GM21515 (cell line): ENCODE results near the gene COPS7A.

Experiments
- ATAC-seq: cut with Tn5 transposase; IDR thresholded peaks from one replicate; pipeline ENCODE4 v1.9.1; 2021; ENCODE audit not compliant: unreplicated experiment

COPS7A gene

DNA sequence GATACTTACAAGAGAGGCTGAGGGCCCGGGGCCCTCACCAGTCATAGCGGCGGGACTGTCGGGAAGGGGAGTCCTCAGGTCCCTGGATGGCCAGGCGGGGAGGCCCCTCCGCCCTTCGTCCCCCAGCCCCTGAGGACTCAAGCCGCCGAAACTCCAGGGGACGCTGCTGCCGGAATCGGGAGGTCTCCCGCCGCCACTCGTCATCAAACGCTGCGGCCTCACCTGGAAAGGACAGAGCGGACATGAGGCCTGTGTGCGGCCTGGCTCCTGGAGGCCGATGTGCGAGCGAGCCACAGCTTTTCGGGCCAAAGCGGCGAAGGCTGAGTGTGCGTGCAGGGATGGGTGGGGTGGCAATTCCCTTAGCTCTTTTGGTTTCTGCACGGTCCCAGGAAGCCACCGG, 24.9 kb downstream of the COPS7A start:
- no peak for ATAC-seq

DNA sequence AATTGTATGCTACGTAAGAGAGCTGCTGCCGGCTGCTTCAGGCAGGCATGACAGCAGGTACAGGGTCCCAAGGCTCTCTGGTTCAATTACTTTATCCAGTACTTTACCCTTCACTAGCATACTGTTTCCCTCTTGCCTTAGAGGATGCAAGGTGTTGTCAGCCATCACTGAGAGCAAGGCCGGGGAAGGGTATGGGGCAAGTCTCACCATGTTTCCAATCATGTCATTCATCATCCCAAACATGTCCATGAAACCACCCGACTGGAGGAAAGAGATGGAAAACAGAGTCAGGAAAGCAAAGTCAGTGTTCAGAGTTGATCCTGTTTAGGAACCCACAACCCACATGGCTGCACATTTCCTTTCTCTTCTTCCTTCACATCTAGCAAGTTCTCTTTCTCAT, 26.7 kb downstream of the COPS7A start:
- no peak for ATAC-seq

DNA sequence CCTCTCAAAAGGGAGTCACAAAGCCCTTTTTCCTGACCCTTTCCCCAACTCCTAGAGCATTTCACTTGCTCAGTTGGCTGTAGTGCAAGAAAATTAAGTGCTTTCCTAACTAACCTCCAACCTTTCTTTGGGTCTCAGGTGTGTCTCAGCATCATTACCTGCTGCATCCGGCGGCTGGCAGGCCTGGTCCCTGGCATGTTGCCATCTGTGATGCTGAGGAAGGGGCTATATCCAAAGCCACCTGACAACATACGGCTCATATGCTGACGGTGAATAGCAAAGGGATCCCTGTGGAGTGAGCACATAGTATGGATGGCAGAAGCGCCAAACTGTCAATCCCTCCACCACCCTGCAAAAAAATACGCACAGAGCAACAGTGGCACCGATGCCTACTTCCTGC, 27.9 kb downstream of the COPS7A start:
- no peak for ATAC-seq

DNA sequence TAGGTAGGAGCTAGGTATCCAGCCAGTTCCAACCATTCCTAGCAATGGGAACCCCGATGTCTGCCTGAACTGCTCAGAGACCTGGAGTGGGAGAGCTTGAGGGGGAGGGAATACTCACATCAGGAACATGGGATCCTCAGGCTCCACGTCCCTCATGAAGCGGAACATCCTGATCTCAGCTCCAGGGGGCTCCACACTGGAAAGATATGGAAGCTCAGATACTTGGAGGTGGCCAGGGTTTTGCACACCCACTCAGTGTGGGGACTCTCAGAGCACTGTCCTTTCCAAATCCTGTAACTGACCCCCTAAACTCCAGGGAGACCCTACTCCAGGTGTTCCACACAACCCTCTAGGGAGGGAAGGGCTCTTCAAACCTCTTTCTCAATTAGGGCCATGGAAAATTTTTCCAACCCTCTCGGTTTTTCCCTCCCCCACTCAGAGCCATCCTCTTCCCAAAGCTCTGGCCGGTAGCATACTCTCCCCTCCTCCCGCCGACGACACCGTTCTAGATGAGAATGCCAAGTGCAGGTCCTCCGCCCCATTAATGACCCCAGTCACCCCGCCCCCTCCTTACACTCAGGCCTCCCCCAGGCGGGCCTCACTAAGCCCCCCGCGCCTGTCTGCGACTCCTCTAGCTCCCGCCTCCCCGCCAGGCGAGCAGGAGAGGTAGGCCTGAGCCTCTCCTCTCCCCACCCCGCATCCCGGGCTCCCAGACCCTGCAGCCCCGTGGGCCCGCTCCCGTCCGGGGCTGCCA, 28.5 kb downstream of the COPS7A start:
- peak; percentile 6 for ATAC-seq

DNA sequence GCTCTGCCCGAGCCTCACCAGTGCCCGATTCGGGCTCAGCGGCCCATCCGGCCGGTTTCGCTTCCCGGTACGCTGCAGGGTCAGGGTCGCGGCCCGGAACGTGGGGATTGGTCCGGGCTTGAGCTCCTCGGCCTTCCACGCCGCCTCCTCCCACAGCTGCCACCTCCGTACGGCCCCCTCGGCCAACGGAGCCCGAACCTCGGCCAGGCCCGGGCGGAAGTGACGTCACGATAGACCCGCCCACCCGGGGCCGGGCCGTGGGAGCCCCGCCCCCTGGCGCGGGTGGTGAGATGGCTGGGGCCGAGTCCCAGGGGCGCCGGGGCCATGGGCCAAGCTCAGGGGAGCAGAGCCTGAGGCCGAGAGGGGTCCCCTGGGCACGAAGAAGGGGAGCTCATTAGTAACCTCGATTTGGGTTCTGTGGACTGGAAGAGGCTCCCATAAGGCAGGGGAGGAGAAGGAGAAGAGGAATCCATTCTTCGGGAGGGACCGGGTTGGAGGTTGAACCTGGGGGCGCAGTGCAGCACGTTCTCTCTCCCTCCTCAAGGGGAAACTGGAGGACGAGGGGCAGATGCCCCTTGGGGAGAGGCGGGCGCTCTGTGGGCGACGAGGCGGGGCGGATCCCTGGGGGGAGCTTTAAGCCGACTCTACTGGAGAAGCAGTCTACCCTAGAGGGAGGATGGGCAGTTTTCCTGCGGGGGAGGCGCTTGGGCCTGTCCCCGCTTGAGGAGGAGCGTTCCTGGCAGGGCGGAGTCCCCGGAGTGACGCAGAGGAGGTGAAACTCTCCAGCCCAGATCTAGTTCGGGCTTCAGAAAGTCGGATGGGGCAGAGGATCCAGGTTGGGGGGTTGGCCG, 29.3 kb downstream of the COPS7A start, which contains the start of gene MLF2:
Gene MLF2, minus strand, starts transcription at position 221 of the 851 bp plus-strand sequence. CDS start 807 bp downstream, outside the sequence.
- ATAC-seq, result peak; percentile 85

DNA sequence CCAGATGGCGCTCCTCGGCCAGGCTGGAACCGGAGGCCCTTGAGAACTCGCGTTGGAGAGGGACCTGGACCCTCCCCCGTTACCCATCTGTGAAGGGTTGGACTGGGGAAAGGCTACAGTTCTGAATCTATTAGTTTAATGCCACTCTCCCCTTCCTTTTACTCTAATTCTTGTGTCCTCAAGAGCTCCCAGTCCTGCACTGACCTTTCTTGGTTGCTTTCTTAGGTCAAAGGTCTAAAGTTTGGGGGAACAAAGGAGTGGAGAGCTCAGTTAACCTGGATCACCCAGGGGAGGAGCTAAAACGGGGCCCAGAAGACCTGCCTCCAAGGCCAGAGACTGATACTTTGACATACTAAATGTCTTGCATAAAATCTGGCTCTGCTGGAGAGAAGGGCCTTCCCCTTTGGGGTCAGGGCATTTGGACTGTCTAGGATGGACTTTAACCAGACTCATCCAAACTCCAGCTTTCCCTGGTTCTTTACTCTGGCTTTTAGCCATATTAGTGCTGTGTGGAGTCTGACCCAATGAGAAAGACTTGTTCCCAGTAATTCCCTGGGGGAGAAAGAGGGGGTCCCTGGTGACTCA, 30.0 kb downstream of the COPS7A start:
- ATAC-seq, result no peak

DNA sequence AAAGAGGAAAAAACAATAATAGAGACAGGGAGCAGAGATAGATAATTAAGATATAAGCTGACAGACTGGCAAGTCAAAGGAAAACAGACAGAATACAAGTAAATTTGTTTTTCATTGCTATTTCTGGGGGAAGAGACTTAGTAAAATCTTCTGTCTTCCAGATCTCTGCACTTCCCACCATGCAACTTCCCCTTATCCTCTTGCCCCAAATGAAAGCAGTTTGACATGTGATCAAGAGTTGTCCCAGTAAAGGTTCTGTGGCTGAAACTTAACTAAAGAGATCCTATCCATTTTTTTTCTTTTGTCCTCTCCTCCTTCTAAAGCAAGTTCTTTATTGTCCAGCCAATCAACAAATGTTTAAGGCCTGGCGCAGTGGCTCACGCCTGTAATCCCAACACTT, 30.6 kb downstream of the COPS7A start:
- no peak for ATAC-seq

DNA sequence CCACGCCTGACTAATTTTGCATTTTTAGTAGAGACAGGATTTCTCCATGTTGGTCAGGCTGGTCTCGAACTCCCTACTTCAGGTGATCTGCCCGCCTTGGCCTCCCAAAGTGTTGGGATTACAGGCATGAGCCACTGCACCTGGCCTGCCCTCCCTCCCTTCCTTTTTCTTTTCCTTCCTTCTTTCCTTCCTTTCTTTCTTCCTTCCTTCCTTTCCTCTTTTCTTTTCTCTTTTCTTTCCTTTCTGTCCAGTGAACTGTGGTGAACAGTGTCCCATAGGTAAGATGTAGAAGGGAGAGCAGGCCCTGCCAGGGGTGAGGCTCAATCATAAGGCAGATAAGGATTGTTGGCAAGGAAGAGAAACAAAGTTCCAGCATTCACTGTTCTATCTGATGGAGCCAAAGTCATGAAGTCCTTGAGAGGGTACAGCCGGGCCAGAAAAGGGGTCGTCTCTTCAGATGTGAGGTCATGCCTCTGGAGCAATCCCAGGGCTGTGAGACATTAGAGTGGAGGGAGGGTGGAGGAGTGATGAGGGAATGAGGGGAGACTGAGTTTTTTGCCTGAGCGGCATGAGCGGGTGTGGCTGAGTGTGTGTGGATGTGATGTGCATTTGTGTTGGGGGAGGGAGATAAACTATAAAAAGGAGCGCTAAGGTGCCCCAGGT, 33.3 kb downstream of the COPS7A start:
- ATAC-seq, result no peak

DNA sequence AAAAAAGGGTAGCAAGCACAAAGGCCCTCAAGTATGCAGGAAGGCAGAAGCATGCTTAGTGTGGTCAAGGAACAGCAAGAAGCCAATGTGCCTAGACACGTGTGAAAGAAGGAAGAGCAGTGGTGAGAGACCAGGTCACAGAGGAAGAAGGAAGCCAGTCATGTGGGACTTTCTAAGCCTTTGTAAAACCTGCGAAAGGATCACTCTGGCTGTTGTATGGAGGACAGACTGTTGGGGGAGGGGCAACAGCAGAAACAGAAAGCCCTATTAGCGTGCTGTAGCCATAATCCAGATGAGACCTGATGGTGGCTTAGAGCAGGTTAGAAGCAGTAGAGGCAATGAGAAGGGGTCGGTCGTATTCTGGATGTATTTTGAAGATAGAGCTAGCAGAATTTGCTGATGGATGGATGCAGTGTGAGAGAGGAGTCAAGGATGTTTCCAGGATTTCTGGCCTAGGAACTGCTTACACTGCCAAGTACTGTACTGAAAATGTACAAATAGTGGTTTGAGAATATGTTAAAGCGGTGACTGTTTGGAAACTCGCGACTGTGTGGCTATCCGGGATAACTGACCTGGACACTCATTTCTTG, 34.8 kb downstream of the COPS7A start:
- ATAC-seq, result no peak

DNA sequence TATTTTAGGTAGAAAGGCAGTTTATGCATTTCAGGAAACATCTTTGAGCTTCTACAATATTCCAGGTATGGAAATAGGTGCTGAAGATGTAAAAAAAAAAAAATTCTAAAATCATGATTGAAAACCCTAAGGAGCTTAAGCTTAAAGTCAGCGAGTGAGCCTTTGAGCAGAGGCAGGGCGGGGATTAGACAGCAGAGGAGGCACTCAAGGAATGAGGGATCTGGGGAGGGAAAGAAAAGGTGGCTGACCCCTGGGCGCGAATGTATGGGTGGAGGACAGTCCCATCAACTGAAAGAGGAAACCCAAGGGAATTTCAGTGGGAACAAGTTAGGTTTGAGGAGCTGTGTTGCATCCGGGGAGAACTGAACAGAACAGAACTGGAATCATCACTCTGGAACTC, 35.9 kb downstream of the COPS7A start:
- ATAC-seq, result no peak

DNA sequence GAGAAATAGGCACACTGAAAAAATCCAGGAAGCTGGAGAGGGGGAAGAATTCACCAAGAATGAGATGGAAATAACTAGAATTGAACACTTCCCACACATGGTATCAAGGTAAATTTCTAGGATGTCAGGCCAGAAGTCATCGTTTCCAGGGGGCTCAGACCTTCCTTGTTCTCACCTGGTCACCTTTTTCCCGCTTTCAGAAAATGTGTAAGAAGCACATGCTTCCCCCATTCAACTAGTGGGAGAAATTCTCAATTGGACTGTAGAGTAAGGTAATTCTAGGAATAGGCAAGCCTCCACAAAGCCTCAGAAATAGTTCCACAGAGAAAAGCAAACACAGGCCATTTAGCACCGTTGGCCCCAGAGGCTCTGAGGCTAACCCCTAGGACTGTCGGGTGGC, 39.5 kb downstream of the COPS7A start:
- no peak for ATAC-seq

DNA sequence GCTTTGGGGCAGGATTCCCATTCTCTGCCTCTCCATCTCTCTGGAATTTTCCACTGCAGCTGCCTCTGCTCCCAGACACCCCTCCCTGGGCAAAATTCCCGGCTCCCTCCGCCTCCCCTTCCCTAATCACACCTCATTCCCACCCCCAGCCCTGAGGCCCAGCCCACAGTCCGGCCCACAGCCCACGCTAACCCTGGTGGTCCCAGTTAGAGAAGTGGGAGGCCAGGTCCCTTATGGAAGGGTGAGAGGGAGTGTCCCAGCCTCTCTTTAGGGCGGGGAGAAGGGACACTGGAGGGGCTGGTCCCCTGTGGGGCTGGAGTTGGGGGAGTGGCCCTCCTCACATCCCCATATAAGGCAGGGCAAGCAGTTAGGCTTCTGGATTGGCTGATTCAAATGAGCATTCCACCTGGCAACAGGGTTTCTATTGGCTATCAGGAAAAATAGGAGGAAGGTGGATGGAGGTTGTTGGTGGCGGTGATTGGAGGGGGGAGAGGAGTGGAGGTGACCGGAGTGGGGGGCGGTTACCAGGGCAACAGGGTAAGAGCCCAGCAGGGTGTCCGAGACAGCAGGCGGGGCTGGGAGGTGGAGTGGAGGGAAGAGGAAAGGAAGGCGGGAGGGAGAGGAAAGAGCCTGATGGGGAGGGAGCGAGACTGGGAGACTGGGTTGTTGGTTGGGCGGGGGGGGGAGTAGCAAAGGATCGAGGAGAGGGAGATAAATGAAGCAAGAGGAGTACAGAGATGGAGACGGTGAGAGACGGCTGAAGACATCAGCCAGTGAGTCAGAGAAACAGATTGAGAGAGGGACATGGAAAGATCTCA, 40.4 kb downstream of the COPS7A start:
- ATAC-seq, result peak; percentile 74

DNA sequence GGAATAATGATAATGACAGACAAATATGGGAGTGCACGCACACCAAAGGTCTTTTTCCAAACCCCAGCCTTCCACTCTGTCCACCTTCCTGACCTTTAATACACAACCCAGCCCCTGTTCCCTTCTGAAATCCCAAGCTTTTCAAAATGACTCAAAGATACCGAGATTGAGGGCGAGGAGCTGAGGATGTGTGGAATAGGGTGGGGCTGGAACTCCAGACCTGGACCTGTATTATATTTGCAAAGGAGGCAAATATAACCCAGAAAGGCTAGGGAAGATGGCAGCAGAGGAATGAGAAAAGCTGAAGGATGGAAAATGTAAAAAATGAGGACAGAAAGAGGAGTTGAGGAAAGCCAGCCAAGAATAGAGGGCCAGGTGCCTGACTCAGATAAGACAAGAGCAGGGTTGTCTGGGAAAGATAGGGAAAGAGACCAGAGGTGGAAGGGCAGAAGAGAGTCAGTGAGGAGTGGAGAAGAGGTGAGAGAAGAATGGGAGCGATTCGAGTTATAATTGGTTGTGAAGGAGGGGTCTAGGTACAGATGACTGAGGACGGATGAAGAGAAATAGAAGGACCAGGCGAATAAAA, 41.3 kb downstream of the COPS7A start:
- no peak for ATAC-seq

DNA sequence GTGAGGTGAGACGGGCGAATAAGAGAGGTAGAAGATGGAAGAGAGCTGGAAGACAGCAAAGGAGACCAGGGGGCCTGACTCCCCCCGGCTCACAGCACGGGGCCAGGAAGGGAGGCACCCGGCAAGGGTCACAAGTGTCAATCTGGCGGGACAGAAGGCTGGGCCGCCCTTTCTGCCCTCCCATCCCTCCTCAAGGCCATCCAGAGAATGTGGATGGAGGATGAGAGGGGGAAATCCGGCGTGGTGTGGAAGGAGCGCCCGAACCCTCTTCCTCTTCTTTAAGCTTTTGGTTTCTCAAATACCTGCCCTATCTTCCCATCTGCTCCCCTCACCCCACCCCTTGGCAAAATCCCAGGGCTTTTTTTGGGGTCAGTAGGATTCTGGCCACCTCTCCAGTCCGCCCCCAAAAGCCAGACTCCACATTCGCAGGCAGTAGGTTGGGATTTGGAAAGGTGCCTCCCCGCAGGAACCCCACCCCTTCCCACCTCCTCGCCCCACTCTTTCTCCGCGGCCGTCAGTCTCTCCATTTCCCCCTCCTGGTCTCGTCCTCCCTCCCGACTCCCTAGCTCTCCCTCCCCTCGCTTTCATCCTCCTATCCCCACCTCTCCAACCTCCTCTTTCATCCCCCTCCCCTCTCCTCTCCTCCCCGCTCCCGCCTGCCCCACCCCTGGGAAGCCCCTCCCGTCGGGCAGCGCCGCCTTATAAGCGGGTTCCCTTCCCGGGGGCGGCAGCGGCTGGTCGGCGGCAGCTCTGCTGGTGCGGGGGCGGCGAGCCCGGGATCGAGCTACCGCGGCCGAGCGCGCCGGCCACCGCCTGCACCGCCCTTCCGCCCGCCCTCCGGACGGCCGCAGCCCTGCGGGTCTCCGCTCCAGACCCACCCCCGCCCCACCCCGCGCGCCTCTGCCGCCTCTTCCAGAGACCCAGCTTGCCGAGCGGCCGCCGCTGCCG, 42.1 kb downstream of the COPS7A start, which contains the start of gene PTMS:
Gene PTMS, plus strand, starts transcription at position 730 of the 948 bp plus-strand sequence. CDS start 343 bp downstream, outside the sequence.
- ATAC-seq, result peak; percentile 19

DNA sequence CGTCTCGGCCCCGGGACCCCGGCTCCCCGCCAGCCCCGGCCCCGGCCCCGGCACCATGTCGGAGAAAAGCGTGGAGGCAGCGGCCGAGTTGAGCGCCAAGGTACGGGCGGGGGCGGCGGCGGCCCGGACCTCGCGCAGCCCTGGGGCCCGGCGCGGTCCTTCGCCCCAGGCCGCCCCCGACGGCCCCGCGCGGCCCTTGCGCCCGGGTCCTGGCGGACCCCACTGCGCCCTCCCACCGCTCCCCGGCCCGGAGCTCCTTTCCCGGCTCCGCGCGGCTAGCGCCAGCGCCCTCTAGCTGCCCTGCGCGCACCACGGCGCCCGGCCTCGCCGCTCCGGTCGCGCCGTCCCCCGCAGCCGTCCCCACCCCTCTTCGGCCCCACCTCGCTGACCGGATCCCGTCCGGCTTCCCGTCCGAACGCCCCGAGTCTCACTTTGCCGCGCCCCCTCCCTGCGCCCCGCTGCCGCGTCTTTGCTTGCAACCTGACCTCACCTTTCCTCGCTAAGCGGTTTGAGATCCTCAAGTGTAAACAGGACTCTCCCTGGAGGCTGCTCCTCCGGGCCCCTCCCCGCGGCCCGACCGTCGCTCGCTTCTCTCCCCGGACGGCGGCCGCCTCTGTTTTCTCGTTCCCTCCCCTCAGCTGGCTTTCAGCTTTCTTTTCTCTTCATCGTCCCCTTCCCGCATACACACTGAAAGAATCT, 43.0 kb downstream of the COPS7A start:
- peak; percentile 38 for ATAC-seq

DNA sequence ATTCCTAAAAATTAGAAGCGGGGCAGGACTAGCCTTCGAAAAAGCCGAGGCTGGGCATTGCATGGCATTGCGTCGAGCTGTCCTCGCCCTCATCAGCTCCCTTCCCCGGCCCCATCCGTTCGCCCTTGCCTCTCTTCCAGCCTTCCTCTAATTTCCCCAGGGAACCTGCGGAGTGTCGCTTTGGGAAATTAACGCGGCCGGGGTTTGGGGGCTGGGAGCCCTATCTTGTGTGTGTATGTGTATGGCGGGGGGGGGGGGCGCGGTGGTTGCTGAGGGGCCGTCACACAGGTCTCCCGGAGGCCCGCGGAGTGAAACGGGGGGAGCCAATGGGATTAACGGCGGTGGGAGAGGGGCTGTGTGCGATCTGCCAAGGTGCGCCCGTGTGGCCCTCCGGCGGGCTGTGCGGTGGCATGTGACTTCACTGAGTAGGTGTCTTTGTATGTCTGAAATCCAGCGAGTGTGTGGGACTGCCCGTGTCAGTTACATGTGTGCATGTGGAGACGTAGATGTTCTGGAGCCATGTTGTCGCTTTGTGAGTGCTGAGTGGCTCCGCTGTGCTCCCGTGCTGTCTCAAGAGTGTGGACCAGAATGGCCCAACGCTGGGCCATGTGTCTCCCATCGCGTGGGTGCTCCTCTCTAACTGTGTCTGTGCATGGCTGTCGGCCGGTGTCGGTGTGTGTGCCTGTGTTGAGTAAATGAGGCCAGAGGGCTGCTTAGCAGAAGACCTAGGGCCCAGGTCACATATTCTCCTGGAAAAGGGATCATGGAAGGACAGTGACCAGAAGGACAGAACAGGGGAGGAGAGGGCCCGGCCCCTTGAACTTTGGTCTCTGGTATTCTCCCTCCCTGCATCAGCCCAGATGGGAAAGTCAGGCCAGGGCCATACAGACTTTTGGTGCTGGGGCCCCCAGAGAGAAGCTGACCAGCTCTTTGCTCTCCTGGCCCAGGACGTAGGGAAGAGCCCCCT, 43.8 kb downstream of the COPS7A start:
- ATAC-seq, result no peak
